GM12875 (cell line): ENCODE data around the gene ACAP1.

Experiments used
- H3K4me3 ChIP-seq: one replicate; pipeline ENCODE4 v1.5.1; 2011; ENCODE audit warnings: low read depth, low read length, control low read depth
- TF ChIP-seq, protein P1 (sequence below): IDR thresholded peaks from 2 replicates; pipeline ENCODE4 v1.5.1; 2011; ENCODE audit warnings: low read depth, mild to moderate bottlenecking, control low read depth, inconsistent platforms, low read length, moderate library complexity, borderline replicate concordance; ENCODE audit not compliant: insufficient read depth

Gene ACAP1

DNA sequence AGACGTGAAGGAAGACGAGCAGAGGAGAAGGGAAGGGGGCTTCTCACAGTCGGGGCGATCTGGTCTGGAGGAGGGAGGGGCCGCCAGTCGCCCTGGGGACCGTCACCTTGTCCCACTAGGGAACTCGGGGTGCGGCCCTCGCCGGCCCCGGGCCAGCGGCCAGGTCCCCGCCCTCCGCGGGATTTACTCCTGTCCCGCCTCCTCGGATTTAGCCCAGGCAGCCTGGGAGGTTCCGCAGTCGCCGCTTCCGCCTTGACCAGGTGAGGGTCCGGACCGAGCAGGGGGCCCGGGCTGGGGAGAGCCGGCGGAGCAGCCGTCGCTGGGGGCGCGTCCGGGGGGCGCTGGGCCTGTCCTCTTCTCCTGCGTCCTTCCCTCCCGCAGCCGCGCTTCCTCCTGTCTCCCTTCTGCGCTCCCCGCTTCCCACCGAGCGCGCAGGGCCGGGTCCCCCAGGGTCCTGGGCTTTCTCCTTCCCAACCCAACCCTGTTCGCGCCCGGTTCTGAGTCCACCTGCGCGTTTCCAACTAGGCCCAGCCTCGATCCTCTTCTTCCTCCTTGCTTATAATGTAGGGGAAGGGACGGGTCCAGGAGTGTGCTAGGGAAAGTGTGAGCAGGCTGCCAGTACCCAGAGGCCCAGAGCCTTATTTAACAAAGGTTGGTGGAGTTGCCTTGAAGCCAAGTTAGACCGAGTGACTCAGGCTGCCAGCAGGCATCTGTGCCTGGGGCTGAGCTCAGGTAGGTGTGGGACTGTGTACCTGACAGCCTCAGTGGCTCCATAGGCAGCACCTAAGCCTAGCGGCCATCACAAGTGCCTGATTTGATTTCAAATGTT lies 44.7 kb downstream of the ACAP1 start, which contains the start of gene TNK1:
Gene TNK1, plus strand, starts transcription at position 235 of the 829 bp plus-strand sequence. CDS start 1,838 bp downstream, outside the sequence.
- TF ChIP-seq, protein P1, sequence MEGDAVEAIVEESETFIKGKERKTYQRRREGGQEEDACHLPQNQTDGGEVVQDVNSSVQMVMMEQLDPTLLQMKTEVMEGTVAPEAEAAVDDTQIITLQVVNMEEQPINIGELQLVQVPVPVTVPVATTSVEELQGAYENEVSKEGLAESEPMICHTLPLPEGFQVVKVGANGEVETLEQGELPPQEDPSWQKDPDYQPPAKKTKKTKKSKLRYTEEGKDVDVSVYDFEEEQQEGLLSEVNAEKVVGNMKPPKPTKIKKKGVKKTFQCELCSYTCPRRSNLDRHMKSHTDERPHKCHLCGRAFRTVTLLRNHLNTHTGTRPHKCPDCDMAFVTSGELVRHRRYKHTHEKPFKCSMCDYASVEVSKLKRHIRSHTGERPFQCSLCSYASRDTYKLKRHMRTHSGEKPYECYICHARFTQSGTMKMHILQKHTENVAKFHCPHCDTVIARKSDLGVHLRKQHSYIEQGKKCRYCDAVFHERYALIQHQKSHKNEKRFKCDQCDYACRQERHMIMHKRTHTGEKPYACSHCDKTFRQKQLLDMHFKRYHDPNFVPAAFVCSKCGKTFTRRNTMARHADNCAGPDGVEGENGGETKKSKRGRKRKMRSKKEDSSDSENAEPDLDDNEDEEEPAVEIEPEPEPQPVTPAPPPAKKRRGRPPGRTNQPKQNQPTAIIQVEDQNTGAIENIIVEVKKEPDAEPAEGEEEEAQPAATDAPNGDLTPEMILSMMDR = no peak
- H3K4me3 ChIP-seq = no peak within 1 kb of the TSS

DNA sequence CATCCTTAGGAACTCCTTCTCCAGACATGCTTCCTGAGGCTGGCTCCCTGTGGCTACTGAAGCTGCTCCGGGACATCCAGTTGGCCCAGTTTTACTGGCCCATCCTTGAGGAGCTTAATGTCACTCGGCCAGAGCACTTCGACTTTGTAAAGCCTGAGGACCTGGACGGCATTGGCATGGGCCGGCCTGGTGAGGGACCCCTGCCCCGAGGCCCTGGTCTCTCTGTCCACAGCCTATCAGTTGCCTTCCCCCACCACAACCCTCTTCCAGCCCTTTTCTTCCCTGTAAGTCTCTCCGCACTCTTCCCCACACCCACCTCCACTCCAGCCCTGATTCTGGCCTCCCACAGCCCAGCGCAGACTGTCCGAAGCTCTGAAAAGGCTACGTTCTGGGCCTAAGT lies 46.6 kb downstream of the ACAP1 start:
- no peak overlapping the region for H3K4me3 ChIP-seq
- TF ChIP-seq, protein P1 = no peak

DNA sequence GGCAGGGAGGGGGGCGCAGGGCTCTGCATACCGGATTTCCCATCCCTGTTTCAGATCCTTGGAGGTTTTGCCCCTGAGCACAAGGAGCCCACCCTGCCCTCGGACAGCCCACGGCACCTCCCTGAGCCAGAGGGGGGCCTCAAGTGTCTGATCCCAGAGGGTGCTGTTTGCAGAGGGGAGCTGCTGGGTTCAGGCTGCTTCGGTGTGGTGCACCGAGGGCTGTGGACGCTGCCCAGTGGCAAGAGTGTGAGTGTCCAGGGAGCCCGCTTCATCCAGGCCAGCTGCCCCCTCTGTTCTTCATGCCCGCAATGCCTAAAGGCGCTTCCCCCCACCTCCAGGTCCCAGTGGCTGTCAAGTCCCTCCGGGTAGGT lies 47.0 kb downstream of the ACAP1 start:
- H3K4me3 ChIP-seq = no peak overlapping the region
- TF ChIP-seq, protein P1 = no peak

DNA sequence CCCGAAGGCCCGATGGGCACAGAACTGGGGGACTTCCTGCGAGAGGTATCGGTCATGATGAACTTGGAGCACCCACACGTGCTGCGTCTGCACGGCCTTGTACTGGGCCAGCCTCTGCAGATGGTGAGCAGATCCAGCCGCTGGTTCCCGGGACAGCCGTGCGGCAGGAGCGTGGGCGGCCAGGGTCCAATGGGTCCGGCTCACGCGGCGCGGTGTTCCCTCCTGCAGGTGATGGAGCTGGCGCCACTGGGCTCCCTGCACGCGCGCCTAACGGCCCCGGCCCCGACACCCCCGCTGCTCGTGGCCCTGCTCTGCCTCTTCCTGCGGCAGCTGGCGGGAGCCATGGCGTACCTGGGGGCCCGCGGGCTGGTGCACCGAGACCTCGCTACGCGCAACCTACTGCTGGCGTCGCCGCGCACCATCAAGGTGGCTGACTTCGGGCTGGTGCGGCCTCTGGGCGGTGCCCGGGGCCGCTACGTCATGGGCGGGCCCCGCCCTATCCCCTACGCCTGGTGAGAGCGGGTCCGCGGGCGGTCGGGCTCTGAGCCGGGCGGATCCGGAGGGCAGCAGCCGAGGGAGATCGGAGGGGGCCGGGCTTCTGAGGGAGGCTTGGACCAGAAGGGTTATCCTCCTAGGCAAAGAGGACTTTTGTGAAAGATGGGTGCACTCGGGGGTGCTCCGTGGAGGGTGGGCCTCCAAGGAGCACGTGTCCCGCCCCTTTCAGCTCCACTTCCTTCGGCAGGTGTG lies 47.6 kb downstream of the ACAP1 start:
- peak overlapping the region; percentile 56 for H3K4me3 ChIP-seq
- TF ChIP-seq, protein P1 = no peak

GRCh38 chr17:7384489-7385081 lies 48.3 kb downstream of the ACAP1 start:
- peak overlapping the region; percentile 56 for H3K4me3 ChIP-seq
- TF ChIP-seq, protein P1 = no peak

GRCh38 chr17:7388856-7389255 lies 52.5 kb downstream of the ACAP1 start:
- TF ChIP-seq, protein P1 = no peak

More at GRCh38 chr17:7388856-7389255, 52.5 kb downstream of the ACAP1 start:
- H3K4me3 ChIP-seq = no peak overlapping the region
